ENCODE results near the gene POU2F3. TPM values are rescaled to one million over a fixed set of nuclear protein-coding genes. Genes with fewer than 3 reads are reported as not detected.

POU2F3 gene
- total and polyA plus RNA-seq, 2 of the 13 experiments (the other 11 are each of a cell fraction or from before 2014, with no cell fraction given): not detected

DNA sequence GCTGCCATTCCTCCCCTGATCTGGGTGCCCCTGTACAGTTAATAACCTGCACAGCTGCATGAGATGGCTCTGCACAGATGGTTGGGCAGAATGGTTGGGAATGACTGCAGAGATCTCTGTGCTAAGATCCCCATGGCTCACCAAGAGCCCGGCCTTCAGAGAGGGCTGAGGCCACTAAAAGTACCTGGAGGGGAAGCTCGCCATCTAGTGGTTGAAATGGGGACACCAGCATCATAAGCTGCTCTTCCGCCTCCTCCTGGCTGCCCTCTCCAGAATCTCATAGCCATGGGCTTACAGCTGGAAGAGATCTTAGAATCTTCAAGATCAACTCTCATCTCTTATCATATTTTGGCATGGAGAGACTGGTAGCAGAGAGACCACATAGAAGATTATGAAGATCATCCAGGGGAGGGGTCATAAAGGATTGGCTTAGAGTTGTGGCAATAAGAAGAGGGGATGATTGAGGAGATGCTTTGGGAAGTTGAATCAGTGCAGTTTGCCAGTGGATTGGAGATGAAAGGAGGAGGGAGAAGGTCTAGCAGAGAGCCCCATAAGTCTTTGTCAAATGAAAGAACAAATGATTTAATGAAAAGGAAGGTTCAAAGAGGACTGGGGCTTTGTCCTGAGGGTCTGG, 63.2 kb downstream of the POU2F3 start (continued):
- TF ChIP-seq, protein P1, sequence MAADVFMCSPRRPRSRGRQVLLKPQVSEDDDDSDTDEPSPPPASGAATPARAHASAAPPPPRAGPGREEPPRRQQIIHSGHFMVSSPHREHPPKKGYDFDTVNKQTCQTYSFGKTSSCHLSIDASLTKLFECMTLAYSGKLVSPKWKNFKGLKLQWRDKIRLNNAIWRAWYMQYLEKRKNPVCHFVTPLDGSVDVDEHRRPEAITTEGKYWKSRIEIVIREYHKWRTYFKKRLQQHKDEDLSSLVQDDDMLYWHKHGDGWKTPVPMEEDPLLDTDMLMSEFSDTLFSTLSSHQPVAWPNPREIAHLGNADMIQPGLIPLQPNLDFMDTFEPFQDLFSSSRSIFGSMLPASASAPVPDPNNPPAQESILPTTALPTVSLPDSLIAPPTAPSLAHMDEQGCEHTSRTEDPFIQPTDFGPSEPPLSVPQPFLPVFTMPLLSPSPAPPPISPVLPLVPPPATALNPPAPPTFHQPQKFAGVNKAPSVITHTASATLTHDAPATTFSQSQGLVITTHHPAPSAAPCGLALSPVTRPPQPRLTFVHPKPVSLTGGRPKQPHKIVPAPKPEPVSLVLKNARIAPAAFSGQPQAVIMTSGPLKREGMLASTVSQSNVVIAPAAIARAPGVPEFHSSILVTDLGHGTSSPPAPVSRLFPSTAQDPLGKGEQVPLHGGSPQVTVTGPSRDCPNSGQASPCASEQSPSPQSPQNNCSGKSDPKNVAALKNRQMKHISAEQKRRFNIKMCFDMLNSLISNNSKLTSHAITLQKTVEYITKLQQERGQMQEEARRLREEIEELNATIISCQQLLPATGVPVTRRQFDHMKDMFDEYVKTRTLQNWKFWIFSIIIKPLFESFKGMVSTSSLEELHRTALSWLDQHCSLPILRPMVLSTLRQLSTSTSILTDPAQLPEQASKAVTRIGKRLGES (CRISPR knock-in tag; IDR thresholded peaks at IDR 0.05; ENCODE audit: borderline replicate concordance): no peak
- TF ChIP-seq ZNF367 (CRISPR knock-in tag; IDR thresholded peaks at IDR 0.05; ENCODE audit: borderline replicate concordance) (no peak), EEA1 (CRISPR knock-in tag; IDR thresholded peaks at IDR 0.05; ENCODE audit: borderline replicate concordance) (no peak), ZFP36 (IDR thresholded peaks at IDR 0.05; ENCODE audit: borderline replicate concordance, low read depth, low read length, partially characterized antibody) (peak; percentile 24), HMG20A (CRISPR knock-in tag; IDR thresholded peaks at IDR 0.05; ENCODE audit: borderline replicate concordance) (no peak), RBAK (CRISPR knock-in tag; IDR thresholded peaks at IDR 0.05) (no peak), STAG1 (CRISPR knock-in tag; IDR thresholded peaks at IDR 0.05) (peak; percentile 80), YY1 (IDR thresholded peaks at IDR 0.05; ENCODE audit: insufficient read depth, insufficient replicate concordance, low read depth, low read length) (no peak), PAF1 (CRISPR knock-in tag; IDR thresholded peaks at IDR 0.05) (no peak), ZFP36L2 (CRISPR knock-in tag; IDR thresholded peaks at IDR 0.05) (no peak), ZNF619 (CRISPR knock-in tag; IDR thresholded peaks at IDR 0.05) (no peak), ERF (CRISPR knock-in tag; IDR thresholded peaks at IDR 0.05) (no peak), RAD21 (CRISPR knock-in tag; IDR thresholded peaks at IDR 0.05) (peak; percentile 74)
- TF ChIP-seq, protein P2, sequence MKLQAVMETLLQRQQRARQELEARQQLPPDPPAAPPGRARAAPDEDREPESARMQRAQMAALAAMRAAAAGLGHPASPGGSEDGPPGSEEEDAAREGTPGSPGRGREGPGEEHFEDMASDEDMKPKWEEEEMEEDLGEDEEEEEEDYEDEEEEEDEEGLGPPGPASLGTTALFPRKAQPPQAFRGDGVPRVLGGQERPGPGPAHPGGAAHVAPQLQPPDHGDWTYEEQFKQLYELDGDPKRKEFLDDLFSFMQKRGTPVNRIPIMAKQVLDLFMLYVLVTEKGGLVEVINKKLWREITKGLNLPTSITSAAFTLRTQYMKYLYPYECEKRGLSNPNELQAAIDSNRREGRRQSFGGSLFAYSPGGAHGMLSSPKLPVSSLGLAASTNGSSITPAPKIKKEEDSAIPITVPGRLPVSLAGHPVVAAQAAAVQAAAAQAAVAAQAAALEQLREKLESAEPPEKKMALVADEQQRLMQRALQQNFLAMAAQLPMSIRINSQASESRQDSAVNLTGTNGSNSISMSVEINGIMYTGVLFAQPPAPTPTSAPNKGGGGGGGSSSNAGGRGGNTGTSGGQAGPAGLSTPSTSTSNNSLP (IDR thresholded peaks at IDR 0.05; ENCODE audit: low read depth, low read length): no peak
- TF ChIP-seq, protein P3, sequence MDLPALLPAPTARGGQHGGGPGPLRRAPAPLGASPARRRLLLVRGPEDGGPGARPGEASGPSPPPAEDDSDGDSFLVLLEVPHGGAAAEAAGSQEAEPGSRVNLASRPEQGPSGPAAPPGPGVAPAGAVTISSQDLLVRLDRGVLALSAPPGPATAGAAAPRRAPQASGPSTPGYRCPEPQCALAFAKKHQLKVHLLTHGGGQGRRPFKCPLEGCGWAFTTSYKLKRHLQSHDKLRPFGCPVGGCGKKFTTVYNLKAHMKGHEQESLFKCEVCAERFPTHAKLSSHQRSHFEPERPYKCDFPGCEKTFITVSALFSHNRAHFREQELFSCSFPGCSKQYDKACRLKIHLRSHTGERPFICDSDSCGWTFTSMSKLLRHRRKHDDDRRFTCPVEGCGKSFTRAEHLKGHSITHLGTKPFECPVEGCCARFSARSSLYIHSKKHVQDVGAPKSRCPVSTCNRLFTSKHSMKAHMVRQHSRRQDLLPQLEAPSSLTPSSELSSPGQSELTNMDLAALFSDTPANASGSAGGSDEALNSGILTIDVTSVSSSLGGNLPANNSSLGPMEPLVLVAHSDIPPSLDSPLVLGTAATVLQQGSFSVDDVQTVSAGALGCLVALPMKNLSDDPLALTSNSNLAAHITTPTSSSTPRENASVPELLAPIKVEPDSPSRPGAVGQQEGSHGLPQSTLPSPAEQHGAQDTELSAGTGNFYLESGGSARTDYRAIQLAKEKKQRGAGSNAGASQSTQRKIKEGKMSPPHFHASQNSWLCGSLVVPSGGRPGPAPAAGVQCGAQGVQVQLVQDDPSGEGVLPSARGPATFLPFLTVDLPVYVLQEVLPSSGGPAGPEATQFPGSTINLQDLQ (CRISPR knock-in tag; IDR thresholded peaks at IDR 0.05): no peak
- TF ChIP-seq, protein P4, sequence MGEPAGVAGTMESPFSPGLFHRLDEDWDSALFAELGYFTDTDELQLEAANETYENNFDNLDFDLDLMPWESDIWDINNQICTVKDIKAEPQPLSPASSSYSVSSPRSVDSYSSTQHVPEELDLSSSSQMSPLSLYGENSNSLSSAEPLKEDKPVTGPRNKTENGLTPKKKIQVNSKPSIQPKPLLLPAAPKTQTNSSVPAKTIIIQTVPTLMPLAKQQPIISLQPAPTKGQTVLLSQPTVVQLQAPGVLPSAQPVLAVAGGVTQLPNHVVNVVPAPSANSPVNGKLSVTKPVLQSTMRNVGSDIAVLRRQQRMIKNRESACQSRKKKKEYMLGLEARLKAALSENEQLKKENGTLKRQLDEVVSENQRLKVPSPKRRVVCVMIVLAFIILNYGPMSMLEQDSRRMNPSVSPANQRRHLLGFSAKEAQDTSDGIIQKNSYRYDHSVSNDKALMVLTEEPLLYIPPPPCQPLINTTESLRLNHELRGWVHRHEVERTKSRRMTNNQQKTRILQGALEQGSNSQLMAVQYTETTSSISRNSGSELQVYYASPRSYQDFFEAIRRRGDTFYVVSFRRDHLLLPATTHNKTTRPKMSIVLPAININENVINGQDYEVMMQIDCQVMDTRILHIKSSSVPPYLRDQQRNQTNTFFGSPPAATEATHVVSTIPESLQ (CRISPR knock-in tag; conservative IDR thresholded peaks at IDR 0.05): no peak
